A549 (cell line): ENCODE measurements around the gene MT1B. TPM values are rescaled to one million over a fixed set of nuclear protein-coding genes. Genes with fewer than 3 reads are reported as not detected.

Source experiments
- ATAC-seq, 2 experiments: fragments of 200-7000 bp in 1 of 2; fragments of >200 bp in 1 of 2; cut with Nextera tagmentation in 1 of 2; cut with Tn5 transposase in 1 of 2; 3 replicates each; pipeline versions ENCODE4 v1.8.0 to v1.9.1; 2018 to 2020; ENCODE audit warnings: mild to moderate bottlenecking in 1 of 2, moderate library complexity in 1 of 2
- CTCF ChIA-PET: fragments of 300-600 bp; sonication (Branson Sonifier 250); formaldehyde crosslinking; extraction: SDS; loops from one replicate; lab custom pipeline; 2021; ENCODE audit warnings: antibody characterized with exemption, inconsistent platforms; lab: Yijun Ruan, JAX
- POLR2A ChIA-PET: fragments of 350-600 bp; formaldehyde crosslinking; extraction: SDS; loops from one replicate; lab custom pipeline; 2021; ENCODE audit warnings: antibody characterized with exemption, inconsistent platforms; lab: Yijun Ruan, JAX
- DNase-seq, 2 experiments: peaks; one replicate each; pipeline versions ENCODE4 v3.0.0 to v3.0.0-alpha.2; 2011 to 2016; ENCODE audit warnings: low read depth in 1 of 2, low spot score in 1 of 2
- FAIRE-seq: peaks from 2 replicates; lab custom pipeline; 2011; peaks lifted over from hg19 to GRCh38; lab: Jason Lieb, UNC
- H3K27ac ChIP-seq, 2 experiments: fragments of >200 bp; sonication (Bioruptor Twin); formaldehyde crosslinking; 3 replicates each; pipeline ENCODE4 v1.5.1; 2016 to 2017
- H3K4me1 ChIP-seq: fragments of >200 bp; sonication (Bioruptor Twin); formaldehyde crosslinking; 3 replicates; pipeline ENCODE4 v1.6.1; 2016
- H3K4me2 ChIP-seq: fragments of >200 bp; sonication (Bioruptor Twin); formaldehyde crosslinking; 3 replicates; pipeline ENCODE4 v1.6.1; 2016
- H3K4me3 ChIP-seq: fragments of >200 bp; sonication (Bioruptor Twin); formaldehyde crosslinking; 3 replicates; pipeline ENCODE4 v1.5.1; 2016
- H3K9me3 ChIP-seq: fragments of >200 bp; sonication (Bioruptor Twin); formaldehyde crosslinking; 3 replicates; pipeline ENCODE4 v1.6.1; 2016
- CEBPB ChIP-seq, 2 experiments: fragments of >200 bp in 1 of 2; sonication (Bioruptor Twin) in 1 of 2; formaldehyde crosslinking in 1 of 2; IDR thresholded peaks; 2 replicates each; pipeline ENCODE4 v1.6.1; 2012 to 2016
- CTCF ChIP-seq: fragments of >200 bp; sonication (Bioruptor Twin); formaldehyde crosslinking; IDR thresholded peaks from 3 replicates; pipeline ENCODE4 v1.5.1; 2016
- E2F6 ChIP-seq: IDR thresholded peaks from 2 replicates; pipeline ENCODE4 v1.6.1; 2012; ENCODE audit warnings: low read depth, borderline replicate concordance
- EHF ChIP-seq: fragments of 250-450 bp; sonication (Bioruptor Pico); IDR thresholded peaks from 2 replicates; pipeline ENCODE4 v1.5.0; 2020; ENCODE audit warnings: mild to moderate bottlenecking
- FOSL2 ChIP-seq, 2 experiments: fragments of 450-650 bp in 1 of 2; fragments of >200 bp in 1 of 2; sonication (Bioruptor Twin) in 1 of 2; formaldehyde crosslinking; IDR thresholded peaks; 2 replicates each; pipeline versions ENCODE4 v1.5.0 to v1.6.1; 2016 to 2020; ENCODE audit warnings: mild to moderate bottlenecking in 1 of 2, moderate library complexity in 1 of 2
- FOXS1 ChIP-seq: fragments of 250-450 bp; sonication (Bioruptor Pico); IDR thresholded peaks from 2 replicates; pipeline ENCODE4 v1.5.0; 2020; ENCODE audit warnings: mild to moderate bottlenecking, moderate library complexity
- GATA3 ChIP-seq: IDR thresholded peaks from 2 replicates; pipeline ENCODE4 v1.6.1; 2012; ENCODE audit warnings: borderline replicate concordance
- HDAC2 ChIP-seq: fragments of 200-600 bp; sonication (generic); IDR thresholded peaks from 2 replicates; pipeline ENCODE4 v1.6.1; 2016
- HEYL ChIP-seq: fragments of 250-450 bp; sonication (Bioruptor Pico); IDR thresholded peaks from 2 replicates; pipeline ENCODE4 v1.8.0; 2021; ENCODE audit warnings: mild to moderate bottlenecking, moderate library complexity
- HOXA7 ChIP-seq: fragments of 250-450 bp; sonication (Bioruptor Pico); IDR thresholded peaks from 2 replicates; pipeline ENCODE4 v1.5.0; 2020; ENCODE audit warnings: mild to moderate bottlenecking, moderate library complexity
- HOXB13 ChIP-seq: fragments of 250-450 bp; sonication (Bioruptor Pico); IDR thresholded peaks from 2 replicates; pipeline ENCODE4 v1.5.0; 2020; ENCODE audit warnings: low read depth, mild to moderate bottlenecking, moderate library complexity
- HOXB5 ChIP-seq: fragments of 250-450 bp; sonication (Bioruptor Pico); IDR thresholded peaks from 2 replicates; pipeline ENCODE4 v1.5.0; 2020; ENCODE audit warnings: mild to moderate bottlenecking, moderate library complexity
- JUNB ChIP-seq: fragments of >200 bp; sonication (Bioruptor Twin); formaldehyde crosslinking; IDR thresholded peaks from 2 replicates; pipeline ENCODE4 v1.6.1; 2016
- KDM1A ChIP-seq: fragments of 200-600 bp; sonication (generic); IDR thresholded peaks from 2 replicates; pipeline ENCODE4 v1.6.1; 2016; ENCODE audit warnings: low read depth, mild to moderate bottlenecking
- MAFK ChIP-seq: fragments of 450-650 bp; IDR thresholded peaks from 2 replicates; pipeline ENCODE4 v1.6.1; 2014; ENCODE audit not compliant: partially characterized antibody
- MAX ChIP-seq: IDR thresholded peaks from 2 replicates; pipeline ENCODE4 v1.6.1; 2012
- MAZ ChIP-seq: fragments of 150-350 bp; IDR thresholded peaks from 2 replicates; pipeline ENCODE4 v1.6.1; 2014; ENCODE audit warnings: antibody characterized with exemption, low read depth, low read length, borderline replicate concordance
- NFE2L2 ChIP-seq: fragments of 150-350 bp; conservative IDR thresholded peaks from 2 replicates; pipeline ENCODE4 v1.6.1; 2014; ENCODE audit warnings: low read length
- NR3C1 ChIP-seq: fragments of >200 bp; sonication (Bioruptor Twin); formaldehyde crosslinking; IDR thresholded peaks from 3 replicates; pipeline ENCODE4 v1.6.1; 2017
- PHF8 ChIP-seq: fragments of 200-600 bp; sonication (generic); IDR thresholded peaks from 2 replicates; pipeline ENCODE4 v1.6.1; 2016; ENCODE audit warnings: low read depth, mild to moderate bottlenecking, antibody characterized with exemption, moderate library complexity, borderline replicate concordance
- POLR2A ChIP-seq: IDR thresholded peaks from 2 replicates; pipeline ENCODE4 v1.6.1; 2012; ENCODE audit warnings: mild to moderate bottlenecking, low read length
- RARB ChIP-seq: fragments of 250-450 bp; sonication (Bioruptor Pico); IDR thresholded peaks from 2 replicates; pipeline ENCODE4 v1.8.0; 2021; ENCODE audit warnings: mild to moderate bottlenecking, moderate library complexity
- SMC3 ChIP-seq: fragments of >200 bp; sonication (Bioruptor Twin); formaldehyde crosslinking; IDR thresholded peaks from 3 replicates; pipeline ENCODE4 v1.6.1; 2018; ENCODE audit warnings: inconsistent platforms
- SREBF2 ChIP-seq: fragments of 450-650 bp; IDR thresholded peaks from 2 replicates; pipeline ENCODE4 v1.6.1; 2014; ENCODE audit warnings: mild to moderate bottlenecking, moderate library complexity
- ZFP36 ChIP-seq: fragments of 450-650 bp; IDR thresholded peaks from 2 replicates; pipeline ENCODE4 v1.6.1; 2014; ENCODE audit warnings: borderline replicate concordance; ENCODE audit not compliant: partially characterized antibody
- ZNF302 ChIP-seq: fragments of 250-450 bp; sonication (Bioruptor Pico); IDR thresholded peaks from 2 replicates; pipeline ENCODE4 v1.9.0; 2021; ENCODE audit warnings: inconsistent platforms, mild to moderate bottlenecking, moderate library complexity
- ZSCAN20 ChIP-seq: fragments of 250-450 bp; sonication (Bioruptor Pico); IDR thresholded peaks from 2 replicates; pipeline ENCODE4 v1.8.0; 2022; ENCODE audit warnings: mild to moderate bottlenecking, moderate library complexity
- WGBS: methylation state at CpG from one replicate; pipeline ENCODE4 v1.1.6; 2017; ENCODE audit errors: missing lambda C conversion rate; 5-methylcytosine and 5-hydroxymethylcytosine counted together
- polyA plus RNA-seq, 4 experiments: library from polyadenylated mRNA; depleted of rRNA in 3 of 4; stranded (reverse); fragments of >200 nt; fragmentation: RNase III in 1 of 4; extraction: RNeasy Plus Mini Kit Qiagen cat#74134 plus additional on column Dnase treatment in 1 of 4; gene quantifications; 2 replicates in 3 of 4; 3 replicates in 1 of 4; pipeline ENCODE4 v1.2.3, GENCODE V29; 2011 to 2017

The MT1B gene
- polyA plus RNA-seq, 2 of the 4 experiments (the other 2 are of a cell fraction), result not detected

- ATAC-seq, result peak in 1 of 2 experiments; percentile 24; a peak in 2 of 6 replicates
- CTCF ChIA-PET, result interaction anchor here (4.6 to 19.7 kb wide), 2 partner anchors 8 to 31 kb away, joined by 14 to 340 read pairs; partner anchors contain the start of genes MT1A, MT1B and MT1F
- POLR2A ChIA-PET, result interaction anchor here (1.4 kb wide), 1 partner anchor 8 kb away, joined by 4 read pairs; no protein-coding TSS in a partner anchor
- H3K27ac ChIP-seq, result peak overlapping the region; percentile 7 to 47
- TF ChIP-seq SREBF2, result no peak
- no peak for TF ChIP-seq MAFK
- peak; percentile 50 for TF ChIP-seq FOSL2 (IDR thresholded peaks at IDR 0.05)
- peak; percentile 65 for TF ChIP-seq FOSL2 (CRISPR knock-in tag; IDR thresholded peaks at IDR 0.05)
- TF ChIP-seq POLR2A, result no peak
- TF ChIP-seq HOXA7 (CRISPR knock-in tag), result no peak
- no peak for TF ChIP-seq NR3C1
- no peak for TF ChIP-seq FOXS1 (CRISPR knock-in tag)
- TF ChIP-seq MAZ, result no peak
- no peak for TF ChIP-seq HOXB5
- no peak for TF ChIP-seq NFE2L2
- peak; percentile 39 for TF ChIP-seq JUNB
- TF ChIP-seq E2F6, result no peak
- TF ChIP-seq HOXB13, result no peak
- peak overlapping the region; percentile 38 for H3K4me2 ChIP-seq
- H3K4me1 ChIP-seq, result peaks cover 46% of the 10 kb centered on the region
- no peaks in the 10 kb centered on the region for H3K9me3 ChIP-seq
- no peak overlapping the region for H3K4me3 ChIP-seq
- peak in 1 of 2 experiments; percentile 37 for DNase-seq
- no peak for FAIRE-seq
Observed at GRCh38 chr16:56614549-56614991, 37.1 kb upstream of the MT1B start.

- Histone ChIP-seq H3K27ac (peak overlapping the region; percentile 7 to 47; a peak in 4 of 6 replicates), H3K9me3 (no peaks in the 10 kb centered on the region), H3K4me1 (peaks cover 38% of the 10 kb centered on the region), H3K4me3 (no peak overlapping the region), H3K4me2 (peak overlapping the region; percentile 38)
- FAIRE-seq (no peak), ATAC-seq (no peak), DNase-seq (no peak)
- WGBS, result 61% methylated on average over 3 of the region's 3 CpGs
- POLR2A ChIA-PET, result interaction anchor here (1.4 kb wide), 1 partner anchor 9 kb away, joined by 4 read pairs; no protein-coding TSS in a partner anchor
- TF ChIP-seq POLR2A (no peak), NR3C1 (no peak), ZFP36 (no peak), PHF8 (no peak), FOSL2 (IDR thresholded peaks at IDR 0.05) (no peak), FOSL2 (CRISPR knock-in tag; IDR thresholded peaks at IDR 0.05) (no peak), HDAC2 (no peak), GATA3 (no peak), ZNF302 (CRISPR knock-in tag) (no peak), EHF (CRISPR knock-in tag) (no peak), MAFK (no peak), HEYL (CRISPR knock-in tag) (no peak), SMC3 (no peak), ZSCAN20 (no peak), RARB (no peak), KDM1A (no peak)
- CTCF ChIA-PET, result interaction anchor here (4.6 to 19.7 kb wide), 2 partner anchors 9 to 30 kb away, joined by 14 to 340 read pairs; partner anchors contain the start of genes MT1A, MT1B and MT1F
Observed at GRCh38 chr16:56615353-56615752, 36.3 kb upstream of the MT1B start.

GRCh38 chr16:56616608-56617211 lies 35.0 kb upstream of the MT1B start:
- CTCF ChIA-PET, result interaction anchor here (0.6 to 19.7 kb wide), 3 partner anchors 10 to 178 kb away, joined by 3 to 340 read pairs (median 14); partner anchors contain the start of genes MT1A, MT1B and MT1F
- FAIRE-seq, result no peak

More at GRCh38 chr16:56616608-56617211, 35.0 kb upstream of the MT1B start:
- peaks cover 24% of the 10 kb centered on the region for H3K4me1 ChIP-seq
- no peak overlapping the region for H3K27ac ChIP-seq
- no peak overlapping the region for H3K4me3 ChIP-seq
- TF ChIP-seq CTCF (no peak), CEBPB (IDR thresholded peaks at IDR 0.05) (no peak), MAX (no peak)
- DNase-seq (no peak), ATAC-seq (no peak)
- POLR2A ChIA-PET, result no interaction called here
- WGBS, result 91% methylated on average over 23 of the region's 23 CpGs
- H3K9me3 ChIP-seq, result no peaks in the 10 kb centered on the region
- H3K4me2 ChIP-seq, result no peak overlapping the region
